Activated naive CD4-positive, alpha-beta T cell treated with anti-CD3 and anti-CD28 coated beads, Interleukin-2, amount 50 U/mL, for 16 hours (primary cell): ENCODE data around the gene TTYH1.
"Not testable (repeated sequence)": the region's sequence is repeated elsewhere in the genome, so short reads cannot be mapped to it uniquely, and the experiment has no call there.

Experiments used
- DNase-seq: peaks from one replicate; pipeline ENCODE4 v3.0.0-alpha.2; 2020

The TTYH1 gene

DNA sequence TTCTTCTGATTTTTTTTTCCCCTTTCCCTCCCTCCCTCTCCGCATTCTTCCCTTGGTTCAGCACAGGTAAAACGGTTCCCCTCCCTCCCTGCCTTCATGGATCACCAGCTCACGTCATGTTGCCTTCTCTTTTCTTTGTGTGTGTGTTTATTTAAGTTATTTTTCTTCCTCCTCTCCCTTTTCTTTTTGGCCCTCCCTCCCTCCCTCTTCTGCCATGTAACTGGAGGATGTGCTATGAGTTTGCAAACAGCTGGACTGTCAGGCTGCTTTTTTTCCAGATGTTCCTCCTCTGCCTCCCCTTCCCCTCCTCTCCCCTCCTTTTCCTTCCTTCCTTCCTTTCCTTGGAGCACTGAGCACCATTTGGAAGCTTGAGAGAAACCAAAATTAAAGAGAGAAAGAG, 46.3 kb downstream of the TTYH1 start:
- DNase-seq: no peak

DNA sequence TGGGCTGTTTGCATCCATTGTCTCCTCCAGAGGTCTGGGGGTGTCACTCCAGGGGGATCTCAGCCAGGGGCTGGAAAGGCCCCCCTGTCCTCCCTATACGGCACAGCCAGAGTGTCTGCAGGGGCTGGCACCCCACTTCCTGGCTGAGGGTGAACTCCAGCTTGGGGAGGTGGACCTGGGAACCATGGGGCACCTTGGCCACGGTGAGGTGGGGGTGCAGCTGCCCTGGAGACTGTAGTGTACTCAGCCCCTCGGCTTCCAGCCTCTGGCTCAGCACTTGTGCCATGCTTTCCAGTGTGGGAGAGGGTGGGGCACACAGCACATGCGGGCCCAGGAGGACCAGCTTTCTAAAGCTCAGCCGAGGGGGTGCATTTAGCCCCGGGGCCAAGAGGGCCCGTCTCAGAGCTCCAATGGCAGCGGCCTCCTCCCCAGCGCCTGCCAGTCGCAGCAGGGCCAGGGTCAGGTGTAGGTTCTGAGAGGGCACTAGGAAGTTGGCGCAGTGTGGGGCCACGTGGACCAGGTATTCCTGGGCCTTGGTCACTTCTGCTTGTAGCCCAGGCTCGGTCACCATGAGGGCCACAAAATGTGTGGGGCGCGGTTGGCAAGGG, 46.9 kb downstream of the TTYH1 start:
- DNase-seq: no peak

DNA sequence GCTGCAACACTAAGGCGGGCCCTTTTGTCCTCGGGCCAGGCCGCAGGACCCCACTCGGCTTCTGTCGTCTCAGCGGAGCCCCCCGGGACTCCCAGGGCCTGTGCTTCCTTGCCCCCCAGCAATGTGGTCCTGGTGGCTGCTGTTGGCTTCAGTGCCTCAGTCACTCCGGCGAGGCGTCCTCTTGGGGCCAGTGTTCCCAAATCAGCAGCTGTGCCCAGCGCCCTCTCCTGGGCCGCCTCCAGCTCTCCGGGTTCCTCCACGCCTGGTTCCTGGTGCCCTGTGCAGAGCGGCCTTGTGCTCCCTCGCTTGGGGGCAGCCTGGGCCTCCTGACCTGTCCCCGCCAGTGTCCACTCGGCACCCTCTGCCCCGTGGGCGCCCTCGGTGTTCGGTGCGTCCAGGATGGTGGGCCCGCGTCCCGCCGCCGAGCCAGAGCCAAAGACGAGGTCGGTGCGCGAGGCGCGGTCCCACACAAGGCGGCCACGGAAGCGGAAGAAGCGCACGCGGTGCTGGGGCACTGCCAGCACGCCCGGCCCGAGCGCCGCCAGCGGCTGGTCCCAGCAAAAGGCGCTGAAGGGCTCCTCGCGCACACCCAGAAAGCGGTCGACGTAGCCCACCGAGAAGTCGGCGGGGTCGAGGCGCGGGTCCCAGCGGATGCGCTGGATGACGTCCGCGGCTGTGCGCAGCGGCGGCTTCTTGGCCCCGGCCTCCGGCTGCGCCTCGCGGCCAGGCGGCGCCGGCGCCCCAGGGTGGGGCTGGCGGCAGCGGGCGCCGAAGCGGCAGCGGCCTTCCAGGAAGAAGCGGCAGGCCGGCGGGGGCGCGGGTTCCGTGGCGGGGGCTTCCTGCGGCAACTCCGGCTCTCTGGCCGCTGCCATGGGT, 47.6 kb downstream of the TTYH1 start:
- DNase-seq: peak; percentile 67

DNA sequence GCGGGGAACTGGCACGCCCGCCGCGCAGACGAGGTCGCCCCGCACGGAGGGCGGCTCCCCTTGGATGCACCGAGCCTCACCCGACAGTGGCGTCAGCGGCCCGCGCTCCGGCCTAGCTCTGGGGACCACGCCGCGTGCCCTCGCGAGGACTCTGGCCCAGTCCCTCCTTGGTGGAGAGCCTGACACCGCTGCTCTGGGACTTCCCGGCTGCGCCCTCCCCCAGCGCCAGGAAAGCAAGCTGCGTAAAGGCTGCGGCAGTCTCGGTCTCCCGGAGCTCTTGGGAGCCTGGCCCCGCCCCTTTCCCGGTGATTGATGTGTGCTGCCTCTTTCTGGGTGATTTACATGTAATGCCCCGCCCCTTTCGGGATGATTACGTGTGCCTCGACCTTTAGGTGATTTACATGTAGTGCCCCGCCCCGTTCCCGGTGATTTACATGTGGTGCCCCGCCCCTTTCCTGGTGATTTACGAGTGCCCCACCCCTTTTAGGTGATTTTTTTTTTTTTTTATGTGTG, 48.3 kb downstream of the TTYH1 start, which contains the start of gene LENG9:
Gene LENG9 (minus strand): TSS at position 248 of the 513 bp plus-strand sequence. CDS start 252 bp downstream, outside the sequence.
- DNase-seq: peak; percentile 95

DNA sequence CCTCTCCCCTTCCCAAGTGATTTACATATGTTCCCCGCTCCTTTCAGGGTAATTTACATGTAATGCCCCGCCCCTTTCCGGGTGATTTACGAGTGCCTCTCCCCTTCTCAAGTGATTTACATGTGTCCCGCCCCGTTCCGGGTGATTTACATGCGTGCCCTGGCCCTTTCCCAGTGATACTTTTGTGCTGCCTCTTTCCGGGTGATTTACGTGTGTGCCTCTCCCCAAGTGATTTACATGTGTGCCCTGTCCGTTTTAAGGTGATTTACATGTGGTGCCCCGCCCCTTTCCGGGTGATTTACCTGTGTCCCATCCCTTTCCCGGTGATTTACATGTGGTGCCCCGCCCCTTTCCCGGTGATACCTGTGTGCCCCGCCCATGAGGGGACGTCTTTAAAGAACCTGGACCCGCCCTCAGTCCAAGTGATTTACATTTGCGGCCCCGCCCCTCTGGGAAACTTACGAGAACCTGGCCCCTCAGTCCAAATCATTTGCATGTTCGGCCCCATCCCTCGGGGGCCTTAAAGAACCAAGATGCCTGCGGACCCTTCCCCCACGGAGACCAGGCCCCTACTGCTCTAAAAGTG, 48.9 kb downstream of the TTYH1 start:
- DNase-seq: peak; percentile 84

DNA sequence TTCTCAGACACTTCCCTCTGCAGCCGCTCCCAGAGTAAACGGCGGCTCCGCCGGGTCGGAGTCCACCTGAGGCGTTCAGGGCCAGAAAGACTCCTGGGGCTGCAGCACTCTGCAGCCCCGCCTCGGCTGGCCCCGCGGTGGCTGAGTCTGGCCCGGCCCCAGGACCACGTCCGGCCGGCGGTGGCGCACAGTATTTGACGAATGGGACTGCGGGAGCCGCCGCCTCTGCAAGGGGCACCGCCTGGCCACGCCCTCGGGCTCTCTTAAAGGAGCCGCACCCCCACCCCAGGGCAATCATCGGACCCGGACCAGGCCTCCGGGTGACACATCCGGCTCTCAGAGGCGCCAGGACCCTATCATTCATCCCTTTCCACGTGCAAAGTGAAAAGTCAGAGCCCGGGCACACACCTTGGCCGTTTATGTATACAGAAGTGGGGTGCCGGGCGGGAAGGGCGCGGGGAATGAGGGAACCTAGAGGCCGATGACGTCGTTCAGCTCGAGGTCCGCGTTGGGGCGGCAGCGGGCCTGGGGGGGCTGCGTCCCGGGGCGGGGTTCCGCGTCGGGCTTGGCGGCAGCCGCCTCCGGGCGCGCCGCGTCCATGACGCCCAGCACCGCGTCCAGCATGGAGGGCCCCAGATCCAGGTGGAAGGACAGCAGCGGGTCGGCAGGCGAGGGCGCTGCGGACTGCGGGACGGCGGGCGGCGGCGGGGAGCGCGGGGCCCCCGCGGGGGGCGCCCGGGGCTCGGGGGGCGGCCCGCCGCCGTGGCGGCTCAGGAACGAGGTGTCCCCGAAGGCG, 49.6 kb downstream of the TTYH1 start:
- peak; percentile 78 for DNase-seq

DNA sequence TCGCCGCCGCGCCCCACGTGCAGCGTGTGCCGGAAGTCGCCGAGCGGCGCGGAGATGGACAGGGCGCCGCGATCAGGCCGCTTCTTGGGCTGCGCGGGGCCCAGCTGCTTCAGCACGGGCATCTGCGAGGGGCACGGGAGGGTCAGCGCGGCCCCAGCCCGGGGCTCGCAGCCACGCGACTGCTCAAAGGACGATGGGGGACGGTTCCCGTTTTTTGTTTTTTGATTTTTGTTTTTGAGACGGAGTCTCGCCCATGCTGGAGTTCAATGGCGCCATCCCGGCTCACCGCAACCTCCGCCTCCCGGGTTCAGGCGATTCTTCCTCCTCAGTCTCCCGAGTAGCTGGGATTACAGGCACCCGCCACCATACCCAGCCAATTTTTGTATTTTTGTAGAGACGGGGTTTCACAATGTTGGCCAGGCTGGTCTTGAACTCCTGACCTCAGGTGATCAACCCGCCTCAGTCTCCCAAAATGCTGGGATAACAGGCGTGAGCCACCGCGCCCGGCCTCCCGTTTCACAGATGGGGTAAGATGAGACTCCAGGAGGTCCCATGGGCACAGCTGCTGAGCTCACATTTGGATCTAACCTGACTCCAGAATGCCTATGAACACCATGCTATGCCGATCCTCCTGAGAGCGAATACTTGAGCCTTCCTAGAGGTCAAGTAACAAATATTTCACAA, 50.3 kb downstream of the TTYH1 start:
- DNase-seq: no peak

DNA sequence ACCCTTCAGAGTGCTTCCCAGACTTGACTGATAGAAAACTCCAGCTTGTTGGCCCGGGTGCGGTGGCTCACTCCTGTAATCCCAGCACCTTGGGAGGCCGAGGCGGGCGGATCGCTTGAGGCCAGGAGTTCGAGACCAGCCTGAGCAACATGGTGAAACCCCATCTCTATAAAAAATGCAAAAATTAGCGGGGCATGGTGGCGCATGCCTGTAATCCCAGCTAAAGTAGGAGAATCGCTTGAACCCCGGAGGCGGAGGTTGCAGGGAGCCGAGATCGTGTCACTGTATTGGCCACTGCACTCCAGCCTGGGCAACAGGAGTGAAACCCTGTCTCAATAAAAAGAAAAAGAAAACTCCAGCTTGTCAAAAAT, 50.8 kb downstream of the TTYH1 start:
- not testable (repeated sequence) for DNase-seq

DNA sequence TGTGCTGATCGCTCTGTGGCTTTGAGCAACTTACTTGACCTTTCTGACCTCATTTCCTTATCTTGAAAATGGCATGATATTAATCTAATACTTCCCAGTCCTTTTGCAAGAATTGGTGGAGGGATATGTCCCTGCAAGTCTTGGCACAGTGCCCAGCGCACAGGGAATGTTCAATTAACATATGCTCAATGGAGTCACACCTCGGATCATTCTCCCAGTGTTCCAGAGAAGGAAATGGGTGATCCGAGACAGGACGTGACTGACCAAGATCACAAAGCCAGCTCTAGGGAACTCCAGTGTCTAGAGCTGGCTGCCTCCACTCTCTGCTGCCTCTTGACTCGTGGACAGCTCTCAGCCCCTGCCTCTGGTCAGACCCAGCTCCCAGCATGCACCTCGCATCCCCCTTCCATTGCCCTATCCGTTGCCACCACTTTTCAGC, 54.3 kb downstream of the TTYH1 start:
- no peak for DNase-seq

DNA sequence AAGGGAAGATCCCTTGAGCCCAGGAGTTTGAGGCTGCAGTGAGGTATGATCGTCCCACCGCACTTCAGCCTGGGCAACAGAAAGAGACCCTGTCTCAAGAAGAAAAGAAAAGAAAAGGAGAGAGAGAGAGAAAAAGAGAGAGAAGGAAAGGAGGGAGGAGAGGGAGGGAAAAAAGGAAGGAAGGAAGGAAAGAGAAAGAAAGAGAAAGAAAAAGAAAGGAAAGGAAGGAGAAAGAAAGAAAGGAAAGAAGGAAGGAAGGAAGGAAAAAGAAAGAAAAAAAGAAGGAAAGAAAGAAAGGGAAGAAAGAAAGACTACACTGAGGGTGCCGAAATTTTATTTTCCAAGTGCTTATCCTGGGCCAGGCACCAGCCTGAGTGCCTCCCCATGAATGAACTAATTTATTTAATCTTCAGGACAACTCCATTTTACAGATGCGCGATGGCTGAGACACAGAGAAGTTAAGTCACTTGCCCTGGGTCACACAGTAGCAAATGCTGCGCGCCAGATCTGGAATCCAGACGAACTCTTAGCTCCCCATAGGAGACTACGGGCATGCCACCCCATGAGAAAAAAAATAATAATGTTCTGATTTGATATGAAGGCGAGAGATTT, 55.1 kb downstream of the TTYH1 start:
- DNase-seq: no peak

DNA sequence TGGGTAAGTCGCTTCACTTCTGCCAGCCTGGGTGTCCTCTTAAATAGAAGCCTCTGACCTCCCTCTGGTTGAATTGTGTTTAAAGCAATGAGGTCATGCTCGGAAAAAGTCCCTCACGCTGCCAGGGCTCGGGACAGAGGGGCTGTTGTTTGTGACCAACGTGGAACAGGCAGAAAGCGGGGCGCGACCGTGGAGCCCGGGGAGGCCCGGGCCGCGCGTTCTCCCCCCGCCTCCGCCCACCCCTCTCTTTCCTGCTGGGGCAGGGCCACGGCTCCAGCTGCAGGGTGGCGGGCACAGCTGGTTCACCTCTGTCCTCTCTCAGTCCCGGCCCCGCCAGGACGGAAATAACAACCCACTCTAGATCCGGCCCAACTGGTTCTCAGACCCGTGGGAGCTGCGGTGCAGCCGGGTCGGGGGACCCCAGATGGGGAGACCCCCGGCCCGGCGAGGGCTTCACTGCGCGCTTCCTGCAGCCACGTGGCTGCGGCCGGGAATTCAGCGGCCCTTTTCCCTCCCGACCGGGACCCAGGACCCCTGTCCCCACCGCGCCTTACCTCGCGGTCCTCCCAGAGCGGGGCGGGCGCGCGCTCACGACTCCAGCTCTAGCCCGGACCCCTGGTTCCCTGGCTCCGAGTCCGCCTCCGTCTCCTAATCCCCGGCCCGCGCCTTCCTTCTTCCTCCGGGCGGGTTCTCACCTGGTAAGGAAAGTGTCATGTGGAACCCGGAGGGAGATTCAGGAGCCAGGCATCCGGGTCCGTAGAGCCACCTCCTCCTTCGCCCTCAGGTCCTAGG, 55.9 kb downstream of the TTYH1 start:
- no peak for DNase-seq

DNA sequence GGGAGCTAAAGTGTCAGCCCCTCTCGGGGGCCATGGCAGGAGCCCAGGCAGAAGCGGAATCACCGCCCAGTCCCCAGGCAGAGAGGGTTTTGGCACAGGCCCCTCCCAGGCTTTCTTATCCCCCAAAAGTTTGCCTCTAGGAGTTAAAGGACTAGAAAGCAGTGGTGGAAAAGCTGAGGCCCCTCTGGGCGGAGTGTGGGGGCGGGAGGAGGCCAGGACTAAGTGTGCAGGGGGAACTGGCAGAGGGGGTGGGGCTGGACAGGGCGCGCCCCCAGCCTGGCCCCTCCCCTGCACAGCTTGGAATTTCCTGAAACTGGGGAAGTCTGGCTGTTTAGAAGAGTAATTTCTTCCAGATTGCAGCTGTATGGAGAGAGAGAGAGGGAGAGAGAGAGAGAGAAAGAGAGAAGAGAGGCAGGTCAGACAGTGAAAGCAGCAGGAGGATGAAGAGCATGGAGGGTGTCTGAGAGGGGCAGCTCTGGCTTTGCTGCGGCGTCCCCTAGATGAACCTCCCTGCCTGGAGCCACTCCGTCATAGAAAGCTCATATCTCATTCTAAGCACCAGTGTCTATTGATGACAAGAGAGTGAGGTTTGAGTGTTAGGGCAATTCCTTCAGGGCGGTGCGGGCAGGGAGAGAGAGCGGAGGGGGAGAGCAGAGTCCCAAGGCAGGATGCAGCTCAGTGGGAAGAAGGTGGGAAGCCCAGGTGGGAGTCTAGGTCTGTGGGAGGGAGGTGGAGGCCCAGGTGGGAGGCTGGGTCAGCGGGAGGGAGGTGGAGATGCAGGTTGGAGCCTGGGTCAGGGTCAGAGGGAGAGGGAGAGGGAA, 58.0 kb downstream of the TTYH1 start, which contains the start of gene CDC42EP5:
Gene CDC42EP5 (minus strand): TSS at position 226 of the 821 bp plus-strand sequence. CDS start 7,749 bp downstream, outside the sequence.
- no peak for DNase-seq

DNA sequence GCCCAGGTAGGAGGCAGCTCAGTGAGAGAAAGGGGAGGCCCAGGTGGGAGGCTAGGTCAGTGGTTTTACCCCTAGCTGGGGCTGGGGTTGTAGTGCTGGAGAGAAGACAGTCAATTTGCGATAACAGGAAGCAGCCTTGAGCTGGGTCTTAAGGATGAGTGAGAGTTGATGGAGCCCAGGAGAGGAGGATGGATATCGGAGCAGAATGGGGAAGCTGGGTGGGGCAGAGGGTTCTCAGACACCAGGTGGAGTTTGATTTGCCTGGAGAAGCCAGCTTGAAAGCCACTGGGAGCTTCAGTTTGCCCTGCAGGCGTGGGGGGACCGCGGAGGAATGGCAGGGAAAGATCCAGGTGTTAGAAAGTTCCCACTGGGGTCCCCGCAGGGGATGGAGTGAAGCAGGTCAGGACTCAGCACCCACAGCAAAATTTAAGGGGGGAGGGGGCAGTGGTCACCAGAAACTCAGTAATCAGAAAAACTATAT, 58.7 kb downstream of the TTYH1 start:
- no peak for DNase-seq

DNA sequence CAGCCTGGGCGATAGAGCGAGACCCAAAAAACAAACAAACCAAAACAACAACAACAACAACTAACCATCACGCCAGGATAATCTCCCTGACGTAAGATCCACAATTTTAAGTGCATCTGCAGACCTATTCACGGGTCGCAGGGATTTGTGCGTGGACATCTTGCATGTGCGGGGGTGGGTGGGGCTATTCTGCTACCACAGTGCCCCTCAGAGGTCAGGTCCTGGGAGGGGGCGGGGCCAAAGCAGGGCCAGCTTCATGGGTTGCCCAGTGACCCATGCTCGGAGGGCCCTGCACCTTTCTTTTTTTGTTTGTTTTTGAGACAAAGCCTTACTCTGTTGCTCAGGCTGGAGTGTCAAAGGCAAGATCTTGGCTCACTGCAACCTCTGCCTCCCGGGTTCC, 60.4 kb downstream of the TTYH1 start:
- DNase-seq: no peak

DNA sequence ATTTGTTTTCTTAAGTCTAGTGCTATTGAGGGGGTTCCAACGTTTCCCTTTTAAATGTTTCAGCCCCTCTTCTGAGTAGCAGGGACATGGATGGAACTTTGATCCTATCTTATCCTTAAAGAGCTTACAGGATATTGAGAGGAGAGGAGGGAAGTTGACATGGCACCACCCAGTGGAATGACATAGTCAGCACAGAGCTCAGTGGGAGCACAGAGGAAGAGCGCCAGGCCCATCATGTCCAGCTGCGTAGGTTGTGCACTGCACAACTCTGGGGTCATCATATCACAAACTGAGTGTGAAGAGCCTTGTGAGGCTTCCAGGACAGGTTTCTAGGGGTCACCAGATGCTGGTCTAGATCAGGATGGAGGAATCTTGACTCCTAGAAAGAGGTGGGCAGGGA, 62.4 kb downstream of the TTYH1 start:
- DNase-seq: no peak

DNA sequence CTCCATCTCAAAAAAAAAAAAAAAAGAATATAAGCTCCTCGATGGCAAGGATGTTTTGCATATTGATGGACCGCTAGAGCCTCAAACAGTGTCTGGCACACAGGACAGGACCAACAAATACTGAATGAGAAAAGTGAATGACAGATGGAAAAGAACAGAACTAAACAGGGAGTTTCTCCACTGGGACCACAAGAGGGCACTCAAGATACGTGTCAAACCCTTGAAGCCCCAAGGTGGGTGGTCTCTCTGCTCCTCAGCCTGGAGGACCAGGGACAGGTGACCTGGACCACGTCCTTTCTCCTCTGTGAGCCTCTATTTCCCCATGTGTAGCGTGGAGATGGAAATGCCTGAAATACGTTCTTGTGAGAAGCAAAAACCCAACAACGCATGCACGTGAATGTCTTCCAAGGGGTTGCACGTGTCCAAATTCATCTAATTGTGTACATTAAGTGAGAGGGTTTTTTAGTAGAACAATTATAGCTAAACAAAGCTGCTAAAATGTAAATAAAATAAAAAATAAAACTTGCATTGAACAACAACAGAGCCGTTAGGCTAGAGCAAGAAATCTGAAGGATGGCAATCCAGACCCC, 63.5 kb downstream of the TTYH1 start:
- no peak for DNase-seq

DNA sequence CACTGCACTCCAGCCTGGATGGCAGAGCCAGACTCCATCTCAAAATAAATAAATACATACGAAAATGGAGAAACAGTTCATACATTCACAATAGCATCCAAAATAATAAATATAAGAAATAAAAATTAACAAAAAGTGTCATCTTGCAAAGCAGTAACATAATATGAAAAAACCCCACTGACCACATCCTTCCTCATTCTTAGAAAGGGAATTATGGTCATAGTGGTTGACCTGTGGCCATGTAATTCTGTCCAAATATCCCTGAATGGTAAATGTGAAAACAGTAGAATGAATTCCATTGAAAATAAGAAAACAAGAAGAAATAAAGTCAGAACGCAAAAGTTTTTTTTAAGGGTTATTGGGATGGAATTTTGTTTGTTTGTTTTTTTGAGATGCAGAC, 64.8 kb downstream of the TTYH1 start:
- no peak for DNase-seq

DNA sequence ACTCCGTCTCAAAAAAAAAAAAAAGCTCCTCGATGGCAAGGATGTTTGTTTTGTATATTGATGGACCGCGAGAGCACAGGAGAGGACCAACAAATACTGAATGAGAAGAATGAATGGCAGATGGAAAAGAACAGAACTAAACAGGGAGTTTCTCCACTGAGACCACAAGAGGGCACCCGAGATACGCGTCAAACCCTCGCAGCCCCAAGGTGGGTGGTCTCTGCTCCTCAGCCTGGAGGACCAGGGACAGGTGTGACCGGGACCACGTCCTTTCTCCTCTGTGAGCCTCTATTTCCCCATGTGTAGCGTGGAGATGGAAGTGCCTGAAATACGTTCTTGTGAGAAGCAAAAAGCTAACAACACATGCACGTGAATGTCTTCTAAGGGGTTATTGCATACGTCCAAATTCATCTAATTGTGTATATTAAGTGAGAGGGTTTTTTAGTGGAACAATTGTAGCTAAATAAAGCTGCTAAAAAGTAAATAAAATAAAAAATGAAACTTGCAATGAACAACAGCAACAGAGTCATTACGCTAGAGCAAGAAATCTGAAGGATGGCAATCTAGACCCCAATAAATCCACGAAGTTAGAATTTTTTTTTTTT, 66.2 kb downstream of the TTYH1 start:
- peak; percentile 36 for DNase-seq

DNA sequence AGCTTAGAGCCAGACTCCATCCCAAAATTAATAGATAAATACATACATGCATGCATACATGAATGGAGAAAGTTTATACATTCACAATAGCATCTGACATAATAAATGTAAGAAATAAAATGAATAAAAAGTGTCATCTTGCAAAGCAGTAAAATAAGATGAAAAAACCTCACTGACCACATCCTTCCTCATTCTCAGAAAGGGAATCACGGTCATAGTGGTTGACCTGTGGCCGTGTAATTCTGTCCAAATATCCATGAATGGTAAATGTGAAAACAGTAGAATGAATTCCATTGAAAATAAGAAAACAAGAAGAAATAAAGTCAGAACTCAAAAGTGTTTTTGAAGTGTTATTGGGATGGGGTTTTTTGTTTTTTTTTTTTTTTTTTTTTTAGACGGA, 67.6 kb downstream of the TTYH1 start:
- no peak for DNase-seq
